Measurements from ENCODE around the gene CYP2A7.
"Not testable (repeated sequence)": the region's sequence is repeated elsewhere in the genome, so short reads cannot be mapped to it uniquely, and the experiment has no call there.

Gene CYP2A7

GRCh38 chr19:40896843-40897789, 15.1 kb upstream of the CYP2A7 start:
- DNase-seq, result not testable (repeated sequence)

- no peak for DNase-seq
These were observed 14.4 kb upstream of the CYP2A7 start for GRCh38 chr19:40896418-40896796.

DNA sequence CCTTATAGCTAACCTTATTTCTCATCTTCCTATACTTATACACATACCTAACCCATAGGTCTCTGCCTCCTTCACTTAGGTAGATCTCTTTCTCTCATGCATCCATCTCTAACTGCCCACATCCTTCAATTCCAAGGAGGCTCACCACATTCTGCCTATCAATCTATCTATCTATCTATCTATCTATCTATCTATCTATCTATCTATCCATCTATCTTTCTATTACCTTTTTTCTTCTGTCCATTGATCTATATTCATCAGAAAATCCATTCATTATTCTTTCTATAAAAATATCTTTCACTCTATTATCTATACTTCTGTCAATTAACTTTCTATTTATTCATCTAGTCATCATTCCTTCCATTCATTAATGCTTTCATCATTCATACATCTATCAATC, 11.1 kb upstream of the CYP2A7 start:
- no peak for DNase-seq

DNA sequence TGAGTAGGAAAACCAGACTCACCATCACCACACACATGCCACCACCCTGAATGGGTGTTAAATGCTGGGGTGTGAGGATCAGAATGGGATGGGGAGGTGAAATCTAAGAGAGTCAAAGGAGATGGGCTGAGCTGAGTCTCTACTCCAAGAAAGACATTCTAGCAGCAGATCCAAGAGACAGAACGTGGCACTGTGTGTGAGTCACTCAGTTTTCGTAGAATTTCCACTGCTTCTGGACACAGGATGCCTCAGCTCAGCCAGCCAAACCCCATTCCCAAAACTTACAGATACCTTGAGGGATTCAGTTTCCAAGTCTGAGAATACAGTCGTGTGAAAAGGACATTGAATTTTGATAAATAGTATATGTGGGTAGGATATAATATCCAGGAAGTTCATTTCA, 7.3 kb upstream of the CYP2A7 start:
- no peak for DNase-seq

GRCh38 chr19:40888191-40888590, 6.2 kb upstream of the CYP2A7 start:
- DNase-seq, result no peak

GRCh38 chr19:40884187-40884931, 2.3 kb upstream of the CYP2A7 start:
- not testable (repeated sequence) for DNase-seq

GRCh38 chr19:40879349-40879748, 2.7 kb downstream of the CYP2A7 start:
- DNase-seq, result not testable (repeated sequence)

DNA sequence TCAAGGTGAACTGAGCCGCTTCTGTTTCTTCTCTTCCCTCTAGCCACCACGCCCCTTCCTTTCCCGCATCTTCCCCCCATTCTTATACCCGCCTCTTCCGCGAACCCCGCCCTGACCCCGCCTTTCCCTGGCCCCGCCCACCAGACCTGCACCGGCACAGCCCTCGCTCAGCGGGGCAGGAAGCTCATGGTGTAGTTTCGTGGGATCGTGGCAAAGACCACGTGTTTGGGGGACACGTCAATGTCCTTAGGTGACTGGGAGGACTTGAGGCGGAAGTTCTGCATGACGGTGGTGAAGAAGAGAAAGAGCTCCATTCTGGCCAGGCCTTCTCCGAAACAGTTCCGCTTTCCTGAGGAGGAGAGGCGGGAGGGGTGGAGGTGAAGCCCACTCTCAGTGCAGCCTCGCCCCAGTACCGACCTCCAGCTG, 6.5 kb downstream of the CYP2A7 start:
- not testable (repeated sequence) for DNase-seq

GRCh38 chr19:40874874-40875273, 7.2 kb downstream of the CYP2A7 start:
- DNase-seq, result not testable (repeated sequence)

DNA sequence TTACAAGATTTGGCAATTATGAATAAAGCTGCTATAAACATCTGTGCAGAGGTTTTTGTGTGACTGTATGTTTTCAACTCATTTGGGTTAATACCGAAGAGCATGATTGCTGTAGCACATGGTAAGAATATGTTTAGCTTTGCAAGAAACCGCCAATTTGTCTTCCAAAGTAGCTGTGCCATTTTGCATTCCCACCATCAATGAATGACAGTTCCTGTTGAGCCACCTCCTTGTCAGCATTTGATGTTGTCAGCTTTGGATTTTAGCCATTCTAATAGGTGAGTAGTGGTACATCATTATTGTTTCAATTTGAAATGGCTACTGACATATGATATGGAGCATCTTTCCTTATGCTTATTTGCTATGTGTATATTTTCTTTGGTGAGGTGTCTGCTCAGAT, 8.2 kb downstream of the CYP2A7 start:
- not testable (repeated sequence) for DNase-seq

GRCh38 chr19:40872209-40872608, 9.8 kb downstream of the CYP2A7 start:
- no peak for DNase-seq

- DNase-seq, result no peak
These were observed 14.3 kb downstream of the CYP2A7 start for GRCh38 chr19:40867701-40868100.

DNA sequence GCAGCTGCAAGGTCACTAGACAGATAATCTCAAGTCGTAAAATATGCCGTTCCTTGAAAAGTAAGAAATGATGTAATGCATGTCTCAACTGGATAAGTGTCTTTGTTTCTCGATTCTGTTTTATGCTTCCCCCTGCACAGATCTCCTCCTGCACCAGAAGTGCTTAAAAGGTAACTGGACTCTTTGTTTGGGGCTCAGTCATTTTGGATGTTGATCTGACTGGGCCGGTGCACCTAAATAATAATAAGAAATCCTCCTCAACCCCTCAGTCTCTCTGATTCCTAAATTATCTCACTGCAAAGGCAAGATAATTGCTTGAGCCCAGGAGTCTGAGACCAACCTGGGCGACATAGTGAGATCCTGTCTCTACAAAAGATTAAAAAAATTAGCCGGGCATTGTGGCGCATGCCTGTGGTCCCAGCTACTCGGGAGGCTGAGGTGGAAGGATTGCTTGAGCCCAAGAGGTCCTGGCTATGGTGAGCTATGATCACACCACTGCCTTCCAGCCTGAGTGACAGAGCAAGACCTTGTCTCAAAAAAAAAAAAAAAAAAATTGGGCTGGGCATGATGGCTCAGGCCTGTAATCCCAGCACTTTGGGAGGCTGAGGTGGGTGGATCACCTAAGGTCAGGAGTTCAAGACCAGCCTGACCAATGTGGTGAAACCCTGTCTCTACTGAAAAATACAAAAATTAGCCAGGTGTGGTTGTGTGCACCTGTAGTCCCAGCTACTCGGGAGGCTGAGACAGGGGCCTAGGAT, 17.1 kb downstream of the CYP2A7 start:
- DNase-seq, result not testable (repeated sequence)

- no peak for DNase-seq
These were observed 19.2 kb downstream of the CYP2A7 start for GRCh38 chr19:40862785-40863184.

- no peak for DNase-seq
These were observed 19.7 kb downstream of the CYP2A7 start for GRCh38 chr19:40862333-40862732.

DNA sequence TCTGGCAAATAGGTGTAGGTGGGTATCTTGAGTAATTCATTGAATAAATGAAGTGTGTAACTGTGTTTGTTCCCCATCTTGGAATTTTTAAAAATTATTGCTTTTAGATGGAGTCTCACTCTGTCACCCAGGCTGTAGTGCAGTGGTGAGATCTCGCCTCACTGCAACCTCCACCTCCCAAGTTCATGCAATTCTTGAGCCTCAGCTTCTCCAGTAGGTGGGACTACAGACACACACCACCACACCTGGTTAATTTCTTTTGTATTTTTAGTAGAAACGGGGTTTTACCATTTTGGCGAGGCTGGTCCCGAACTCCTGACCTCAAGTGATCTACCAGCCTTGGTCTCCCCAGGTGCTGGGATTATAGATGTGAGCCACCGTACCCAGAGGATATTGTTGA, 23.9 kb downstream of the CYP2A7 start:
- no peak for DNase-seq

DNA sequence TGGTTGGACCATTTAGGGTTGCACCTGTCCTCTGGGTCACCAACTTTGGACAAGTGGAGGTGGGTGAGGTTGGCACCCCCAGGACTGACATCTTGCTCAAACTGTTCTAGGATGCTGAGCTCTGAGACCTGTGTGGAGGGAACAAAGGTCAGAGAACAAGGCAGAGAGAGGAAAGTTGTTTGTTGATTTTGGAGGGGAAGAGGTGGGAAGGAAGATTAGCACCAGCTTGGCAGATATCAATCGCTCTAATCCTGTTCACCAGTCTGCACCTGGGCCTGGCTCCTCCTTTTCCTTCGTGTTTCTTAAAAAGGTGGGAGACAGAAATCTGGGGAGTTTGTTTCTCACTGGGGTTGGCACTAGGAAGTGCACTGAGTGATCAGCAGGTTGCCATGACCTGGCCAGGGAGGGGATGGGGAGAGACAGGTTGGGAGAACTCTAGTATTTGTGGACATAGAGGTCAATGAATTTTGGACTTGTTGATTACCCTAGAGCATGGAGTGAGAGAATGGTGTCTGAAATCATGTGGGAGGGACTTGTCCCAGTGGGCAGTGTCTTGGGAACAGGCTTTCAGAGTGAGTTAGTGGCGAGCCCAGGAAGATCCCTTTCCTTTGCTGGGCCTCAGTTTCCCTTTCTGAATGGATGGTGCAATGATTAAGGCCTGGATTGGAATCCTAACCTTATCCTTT, 29.4 kb downstream of the CYP2A7 start:
- DNase-seq, result not testable (repeated sequence)

GRCh38 chr19:40850277-40850676, 31.8 kb downstream of the CYP2A7 start, which contains the start of gene CYP2A6:
CYP2A6 (minus strand) TSS chr19:40850447; CDS start chr19:40850426, 21 bp downstream.
- not testable (repeated sequence) for DNase-seq

DNA sequence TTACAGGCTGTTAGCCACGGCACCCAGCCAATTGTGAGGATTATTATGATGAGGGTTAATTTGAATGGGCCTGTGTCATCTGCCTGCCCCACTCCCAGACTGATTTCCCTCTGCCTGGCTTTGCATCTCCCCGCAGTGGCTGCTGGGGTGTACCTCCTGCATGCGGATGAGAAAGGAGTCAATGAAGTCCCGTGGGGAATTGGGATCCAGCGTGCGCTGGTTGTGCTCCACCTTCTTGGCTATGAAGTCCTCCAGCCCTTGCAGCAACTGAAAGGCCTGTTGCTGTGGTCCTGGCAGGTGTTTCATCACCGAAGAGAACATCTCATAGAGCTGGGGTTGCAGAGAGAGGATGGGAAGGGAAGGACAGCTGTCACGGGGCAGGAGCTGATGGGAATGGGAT, 35.3 kb downstream of the CYP2A7 start:
- DNase-seq, result not testable (repeated sequence)

DNA sequence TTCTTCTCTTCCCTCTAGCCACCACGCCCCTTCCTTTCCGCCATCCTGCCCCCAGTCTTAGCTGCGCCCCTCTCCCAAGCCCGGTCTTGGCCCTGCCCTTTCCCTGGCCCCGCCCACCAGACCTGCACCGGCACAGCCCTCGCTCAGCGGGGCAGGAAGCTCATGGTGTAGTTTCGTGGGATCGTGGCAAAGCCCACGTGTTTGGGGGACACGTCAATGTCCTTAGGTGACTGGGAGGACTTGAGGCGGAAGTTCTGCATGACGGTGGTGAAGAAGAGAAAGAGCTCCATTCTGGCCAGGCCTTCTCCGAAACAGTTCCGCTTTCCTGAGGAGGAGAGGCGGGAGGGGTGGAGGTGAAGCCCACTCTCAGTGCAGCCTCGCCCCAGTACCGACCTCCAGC, 38.4 kb downstream of the CYP2A7 start:
- DNase-seq, result not testable (repeated sequence)

DNA sequence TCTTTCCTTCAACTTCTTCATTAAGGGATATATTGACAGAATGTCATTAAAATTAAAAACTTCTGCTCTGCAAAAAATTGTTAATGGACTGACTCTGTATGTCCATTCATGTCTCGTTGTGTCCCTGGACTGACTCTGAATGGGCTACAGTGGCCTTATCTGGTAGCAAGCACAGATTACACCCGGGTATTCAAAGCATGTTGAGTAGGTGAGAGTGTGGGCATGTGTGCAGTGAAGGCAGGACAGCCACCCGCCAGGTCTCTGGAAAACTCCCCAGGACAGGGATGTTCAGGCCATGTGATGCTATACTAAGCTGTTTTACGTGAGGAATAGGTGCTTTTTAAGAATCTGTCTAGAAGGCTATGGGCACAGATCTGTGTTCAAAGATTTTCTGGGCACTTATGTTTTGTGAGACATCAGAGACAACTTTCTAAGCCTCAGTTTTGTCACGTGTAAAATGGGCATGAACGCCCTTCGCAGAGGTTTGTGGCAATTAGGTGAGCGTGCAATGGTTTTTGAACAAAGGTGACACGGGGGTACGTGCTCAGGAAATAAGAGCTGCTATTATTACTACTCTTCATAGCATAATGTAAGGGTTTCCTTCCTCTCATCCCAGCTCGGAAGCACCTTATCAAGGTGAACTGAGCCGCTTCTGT, 38.9 kb downstream of the CYP2A7 start:
- not testable (repeated sequence) for DNase-seq

DNA sequence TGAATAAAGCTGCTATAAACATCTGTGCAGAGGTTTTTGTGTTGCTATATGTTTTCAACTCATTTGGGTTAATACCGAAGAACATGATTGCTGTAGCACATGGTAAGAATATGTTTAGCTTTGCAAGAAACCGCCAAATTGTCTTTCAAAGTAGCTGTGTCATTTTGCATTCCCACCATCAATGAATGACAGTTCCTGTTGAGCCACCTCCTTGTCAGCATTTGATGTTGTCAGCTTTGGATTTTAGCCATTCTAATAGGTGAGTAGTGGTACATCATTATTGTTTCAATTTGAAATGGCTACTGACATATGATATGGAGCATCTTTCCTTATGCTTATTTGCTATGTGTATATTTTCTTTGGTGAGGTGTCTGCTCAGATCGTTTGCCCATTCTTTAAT, 40.0 kb downstream of the CYP2A7 start:
- DNase-seq, result not testable (repeated sequence)

Data from kidney glomerular epithelial cell (primary cell).